ENCODE data around the gene CFAP70. TPM values are rescaled to one million over a fixed set of nuclear protein-coding genes. Genes with fewer than 3 reads are reported as not detected.

The CFAP70 gene
- total and polyA plus RNA-seq, 2 of the 8 experiments (the other 6 are each of a cell fraction or from before 2014, with no cell fraction given) = 0.21 to 0.30 TPM

GRCh38 chr10:73344269-73344668, 14.4 kb downstream of the CFAP70 start (continued):
- TF ChIP-seq, protein P1, sequence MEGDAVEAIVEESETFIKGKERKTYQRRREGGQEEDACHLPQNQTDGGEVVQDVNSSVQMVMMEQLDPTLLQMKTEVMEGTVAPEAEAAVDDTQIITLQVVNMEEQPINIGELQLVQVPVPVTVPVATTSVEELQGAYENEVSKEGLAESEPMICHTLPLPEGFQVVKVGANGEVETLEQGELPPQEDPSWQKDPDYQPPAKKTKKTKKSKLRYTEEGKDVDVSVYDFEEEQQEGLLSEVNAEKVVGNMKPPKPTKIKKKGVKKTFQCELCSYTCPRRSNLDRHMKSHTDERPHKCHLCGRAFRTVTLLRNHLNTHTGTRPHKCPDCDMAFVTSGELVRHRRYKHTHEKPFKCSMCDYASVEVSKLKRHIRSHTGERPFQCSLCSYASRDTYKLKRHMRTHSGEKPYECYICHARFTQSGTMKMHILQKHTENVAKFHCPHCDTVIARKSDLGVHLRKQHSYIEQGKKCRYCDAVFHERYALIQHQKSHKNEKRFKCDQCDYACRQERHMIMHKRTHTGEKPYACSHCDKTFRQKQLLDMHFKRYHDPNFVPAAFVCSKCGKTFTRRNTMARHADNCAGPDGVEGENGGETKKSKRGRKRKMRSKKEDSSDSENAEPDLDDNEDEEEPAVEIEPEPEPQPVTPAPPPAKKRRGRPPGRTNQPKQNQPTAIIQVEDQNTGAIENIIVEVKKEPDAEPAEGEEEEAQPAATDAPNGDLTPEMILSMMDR (IDR thresholded peaks at IDR 0.05; ENCODE audit: control extremely low read depth in 1 of 3, insufficient read depth in 1 of 3, low read depth in 1 of 3, low read length in 3 of 3) = no peak
- TF ChIP-seq EP300 (IDR thresholded peaks at IDR 0.05; ENCODE audit: borderline replicate concordance in 1 of 2, low read depth in 2 of 2, low read length in 2 of 2) (no peak), POLR2A (IDR thresholded peaks at IDR 0.05; ENCODE audit: control extremely low read depth in 1 of 2, low read depth in 2 of 2, low read length in 2 of 2) (no peak), USF2 (IDR thresholded peaks at IDR 0.05; ENCODE audit: low read length) (no peak), CREB1 (IDR thresholded peaks at IDR 0.05) (no peak), MAFK (IDR thresholded peaks at IDR 0.05; ENCODE audit: low read depth, low read length) (no peak)
- TF ChIP-seq, protein P2, sequence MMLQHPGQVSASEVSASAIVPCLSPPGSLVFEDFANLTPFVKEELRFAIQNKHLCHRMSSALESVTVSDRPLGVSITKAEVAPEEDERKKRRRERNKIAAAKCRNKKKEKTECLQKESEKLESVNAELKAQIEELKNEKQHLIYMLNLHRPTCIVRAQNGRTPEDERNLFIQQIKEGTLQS (IDR thresholded peaks at IDR 0.05; ENCODE audit: insufficient read depth, low read depth, low read length) = no peak
